Activated CD4-positive, alpha-beta T cell treated with anti-CD3 and anti-CD28 coated beads for 1 hour (primary cell): ENCODE results near the gene VAPB.

Experiments
- DNase-seq: peaks from one replicate; pipeline ENCODE4 v3.0.0-alpha.2; 2020

The VAPB gene

DNA sequence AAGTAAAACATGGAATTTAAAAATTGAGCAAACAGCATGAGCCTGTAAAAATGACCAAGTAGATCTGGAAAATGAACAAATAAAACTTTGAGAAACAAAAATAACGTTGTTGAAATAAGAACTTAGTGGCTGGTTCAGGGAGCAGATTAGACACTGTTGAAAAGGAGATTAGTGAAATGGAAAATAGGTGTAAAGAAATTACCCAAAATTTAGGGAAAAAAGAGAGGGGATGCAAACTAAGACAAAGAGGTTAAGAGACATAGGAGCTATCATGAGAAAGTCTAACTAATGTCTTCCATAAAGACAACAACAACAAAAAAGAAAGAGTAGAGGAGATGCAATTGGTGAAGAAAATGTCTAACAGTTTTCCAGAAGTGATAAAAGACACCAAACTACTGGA lies 97.2 kb downstream of the VAPB start:
- DNase-seq, result no peak

DNA sequence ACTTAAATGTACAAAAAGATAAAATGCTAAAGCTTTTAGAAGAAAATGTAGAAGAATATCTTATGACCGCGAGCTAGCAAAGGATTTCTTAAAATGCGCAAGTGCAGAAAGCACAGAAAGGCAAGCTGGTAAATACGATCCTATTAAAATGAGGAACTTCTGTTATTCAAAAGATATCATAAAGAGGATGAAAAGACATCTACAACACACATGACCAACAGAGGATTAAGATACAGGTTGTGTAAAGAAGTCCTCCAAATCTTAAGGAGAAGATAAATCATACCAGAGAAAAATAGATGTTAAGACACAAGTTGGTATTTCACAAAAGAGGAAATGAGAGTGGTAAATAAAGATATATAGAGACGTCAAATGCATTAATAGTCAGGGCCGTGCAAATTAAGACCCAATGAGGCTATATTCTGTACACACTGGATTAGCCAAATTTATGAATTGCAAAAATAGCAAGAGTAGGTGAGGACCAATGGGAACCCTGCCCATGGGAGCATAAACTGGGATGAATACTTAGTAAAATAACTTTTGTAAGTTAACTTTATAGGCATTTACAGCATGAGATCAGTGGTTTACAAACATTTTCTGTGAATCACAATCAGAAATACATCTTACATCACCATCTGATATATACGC lies 103.2 kb downstream of the VAPB start:
- DNase-seq, result no peak

DNA sequence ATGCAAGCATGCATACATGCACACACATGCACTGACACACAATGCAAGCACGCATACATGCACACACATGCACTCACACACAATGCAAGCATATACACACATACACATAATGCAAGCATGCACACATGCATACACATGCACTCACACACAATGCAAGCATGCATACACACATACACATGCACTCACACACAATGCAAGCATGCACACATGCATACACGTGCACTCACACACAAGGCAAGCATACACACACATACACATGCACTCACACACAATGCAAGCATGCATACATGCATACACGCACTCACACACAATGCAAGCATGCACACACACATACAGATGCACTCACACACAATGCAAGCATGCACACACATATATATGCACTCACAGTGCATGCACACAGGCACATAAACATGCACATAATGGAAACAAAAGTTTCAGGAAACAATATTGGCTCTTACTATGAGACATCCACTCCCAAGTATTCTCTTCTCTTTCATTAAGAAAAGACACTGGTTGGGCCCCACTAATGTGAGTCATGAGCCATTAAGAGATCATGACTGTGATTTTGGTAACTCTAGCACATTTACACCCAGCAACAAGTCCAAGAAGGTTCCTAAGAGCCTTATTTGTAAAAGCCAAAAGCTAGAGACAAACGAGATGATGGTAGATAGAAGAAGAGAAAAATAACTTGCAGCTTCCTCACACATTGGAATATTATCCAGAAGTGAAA lies 103.9 kb downstream of the VAPB start:
- no peak for DNase-seq

DNA sequence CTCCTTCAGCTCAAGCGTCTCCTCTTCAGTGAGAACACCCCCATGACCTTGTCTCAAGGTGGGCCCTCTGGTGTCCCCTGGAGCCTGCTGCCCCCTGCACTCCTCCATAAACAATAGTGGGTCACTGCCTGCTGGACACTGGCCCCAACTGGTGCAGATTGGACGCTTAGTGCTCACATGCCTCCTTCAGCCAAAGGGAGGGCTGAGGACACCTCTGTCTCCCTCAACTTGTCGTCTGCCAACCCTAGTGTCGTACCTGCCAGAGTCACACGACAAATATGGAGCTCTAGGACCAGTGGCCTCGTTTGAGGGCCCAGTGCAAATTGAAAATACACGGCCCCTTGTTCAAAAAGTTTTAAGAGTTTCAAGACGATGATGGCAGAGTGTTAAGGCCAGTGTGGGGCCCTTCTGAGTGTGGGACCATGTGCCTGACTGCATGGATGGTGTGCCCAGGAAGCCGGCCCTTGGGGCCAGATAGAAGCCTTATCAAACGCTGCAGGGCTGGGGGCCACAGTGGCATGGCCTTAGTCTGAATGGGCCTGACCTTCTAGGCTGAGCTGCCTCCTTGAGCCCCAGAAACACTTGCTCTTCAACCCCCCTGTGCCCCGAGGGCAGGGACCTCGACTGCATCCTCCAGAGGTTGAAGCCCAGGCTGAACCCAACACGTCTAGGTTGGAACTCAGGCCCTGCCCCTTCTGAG lies 106.0 kb downstream of the VAPB start:
- DNase-seq, result no peak

DNA sequence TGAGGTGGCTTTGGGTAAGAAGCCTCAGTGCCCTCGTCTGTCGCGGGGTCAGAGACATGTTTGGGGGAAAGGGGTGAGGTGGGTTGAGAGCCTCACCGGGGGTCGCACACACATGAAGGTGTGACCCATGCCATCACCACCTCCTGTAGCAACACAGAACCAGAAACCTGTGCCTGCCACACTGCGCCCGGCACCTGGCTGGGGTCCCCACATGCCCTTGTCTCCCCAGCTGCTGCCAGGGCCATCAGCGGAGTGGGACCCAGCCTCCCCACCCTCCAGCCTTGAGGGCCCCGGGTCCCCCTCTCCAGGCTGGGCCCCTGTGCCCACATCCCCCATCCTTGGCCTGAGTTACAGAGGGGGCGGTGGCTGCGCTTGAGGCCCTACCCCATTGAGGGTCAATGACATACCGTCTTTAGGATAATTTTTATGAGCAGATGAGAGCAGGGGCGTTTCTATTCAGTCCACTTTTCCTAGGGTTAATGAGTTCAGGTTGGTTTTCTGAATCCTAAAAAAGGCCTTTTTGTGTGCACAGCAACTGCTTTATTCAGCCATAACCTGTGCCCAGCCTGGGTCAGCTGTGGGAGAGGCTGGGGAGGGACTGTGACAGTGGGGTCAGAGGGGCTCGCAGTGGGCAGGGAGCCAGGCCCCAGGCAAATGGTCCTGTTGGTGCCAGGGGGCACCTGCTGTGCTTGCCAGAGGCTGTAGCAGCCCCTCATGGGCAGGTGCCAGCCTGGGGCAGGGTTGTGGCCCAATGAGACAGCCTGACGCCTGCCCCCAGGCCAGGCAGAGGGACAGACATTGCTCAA lies 106.8 kb downstream of the VAPB start:
- no peak for DNase-seq

DNA sequence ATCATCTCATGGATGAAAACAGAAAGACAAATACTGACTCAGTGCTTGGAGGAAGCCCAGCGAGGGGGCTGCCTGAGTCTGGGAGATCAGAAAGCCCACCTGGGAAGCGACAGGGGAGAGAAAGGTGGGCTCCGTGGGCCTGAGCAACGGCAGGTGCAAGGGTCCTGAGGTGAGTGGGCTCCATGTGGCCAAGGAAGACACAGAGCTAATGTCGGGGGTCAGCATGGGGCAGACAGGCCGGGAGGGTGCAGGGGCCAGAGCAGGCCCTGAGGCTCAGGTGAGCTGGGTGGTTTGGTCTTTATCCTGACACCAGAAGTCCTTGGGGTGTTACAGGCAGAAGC lies 107.4 kb downstream of the VAPB start:
- no peak for DNase-seq

DNA sequence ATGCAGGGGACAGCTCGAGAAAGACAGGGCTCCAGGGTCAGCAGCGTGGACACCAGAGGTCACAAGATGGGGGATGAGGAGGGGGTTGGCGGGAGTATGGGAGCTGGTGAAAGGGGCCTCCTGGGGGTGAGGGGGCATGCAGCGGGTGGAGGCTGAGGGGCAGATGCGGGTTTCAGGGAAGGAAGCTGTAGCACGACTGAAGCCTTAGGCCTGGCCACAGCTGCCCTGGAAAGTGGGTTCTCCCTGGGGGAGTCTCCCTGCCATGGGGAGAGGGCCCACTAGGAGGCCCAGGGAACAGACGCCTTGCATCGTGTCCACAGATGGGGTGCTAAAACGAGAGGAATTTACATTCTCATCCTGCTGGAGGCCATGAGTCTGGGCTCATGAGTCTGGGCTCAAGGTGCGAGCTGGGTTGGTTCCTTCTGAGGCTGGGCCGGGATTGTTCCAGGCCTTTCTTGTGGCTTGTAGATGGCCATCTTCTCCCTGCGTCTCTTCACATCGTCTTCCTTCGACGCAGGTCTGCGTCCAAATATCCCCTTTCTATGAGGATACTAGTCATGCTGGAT lies 108.1 kb downstream of the VAPB start:
- DNase-seq, result no peak

DNA sequence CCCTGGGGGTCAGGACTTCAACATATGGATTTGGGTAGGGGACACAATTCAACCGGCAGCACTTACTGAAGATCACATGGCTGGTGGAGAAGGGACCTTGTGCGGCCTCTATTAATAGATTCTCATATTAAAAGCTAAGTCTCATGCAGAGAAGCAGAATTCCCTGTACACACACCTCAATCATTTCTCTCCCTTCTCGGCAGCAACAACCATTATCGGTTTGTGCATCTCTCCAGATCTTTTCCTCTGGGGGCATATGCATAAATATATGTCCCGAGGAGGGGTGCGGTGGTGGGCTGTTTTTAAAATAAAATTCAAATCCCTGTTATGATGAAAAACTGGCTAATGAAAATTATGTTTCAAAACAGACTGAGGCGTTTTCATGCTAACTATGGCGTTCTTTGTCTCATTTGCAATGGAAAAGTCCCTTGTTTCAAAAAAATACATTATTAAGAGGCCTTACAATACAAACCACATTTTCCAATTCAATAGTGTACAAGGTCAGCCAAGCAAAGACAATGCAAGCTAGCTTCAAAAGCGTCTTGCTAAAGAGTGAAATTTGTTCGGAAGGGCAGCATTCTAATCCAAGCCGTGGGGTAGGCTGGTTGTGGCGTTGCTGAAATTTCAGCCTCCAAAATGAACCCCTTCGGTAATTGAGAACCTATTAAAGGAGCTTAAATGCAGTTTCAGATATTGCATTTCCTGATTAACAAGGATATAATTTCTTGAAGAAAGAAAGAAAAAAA lies 108.9 kb downstream of the VAPB start:
- no peak for DNase-seq

DNA sequence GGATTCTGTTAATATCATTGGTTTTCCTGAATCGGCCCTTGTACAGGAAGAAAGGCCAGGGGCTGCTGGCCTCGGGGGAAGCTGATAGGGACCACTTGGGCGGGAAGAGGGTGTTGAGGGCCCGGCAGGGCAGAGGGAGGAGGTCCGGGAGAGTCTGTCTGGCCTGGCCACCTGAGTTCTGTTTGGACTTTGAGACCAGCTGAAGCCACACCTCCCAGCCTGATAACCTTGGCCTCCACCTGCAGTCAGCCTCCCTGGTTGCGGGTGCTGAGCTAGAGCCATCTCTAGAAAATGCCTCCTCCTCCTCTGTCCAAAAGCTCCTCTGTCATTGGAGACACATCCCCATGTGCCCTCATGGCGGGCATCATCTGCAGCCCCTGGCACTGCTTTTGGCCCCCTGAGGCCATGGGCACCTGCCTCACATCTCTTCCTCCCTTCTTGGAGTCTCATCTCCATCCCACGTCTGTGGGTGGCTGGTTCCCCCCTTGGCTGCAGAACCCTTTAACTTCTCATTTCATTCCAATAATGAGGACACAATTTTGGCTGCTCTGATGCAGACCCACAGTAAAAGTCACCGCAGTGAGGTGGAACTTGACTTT lies 109.5 kb downstream of the VAPB start:
- no peak for DNase-seq

DNA sequence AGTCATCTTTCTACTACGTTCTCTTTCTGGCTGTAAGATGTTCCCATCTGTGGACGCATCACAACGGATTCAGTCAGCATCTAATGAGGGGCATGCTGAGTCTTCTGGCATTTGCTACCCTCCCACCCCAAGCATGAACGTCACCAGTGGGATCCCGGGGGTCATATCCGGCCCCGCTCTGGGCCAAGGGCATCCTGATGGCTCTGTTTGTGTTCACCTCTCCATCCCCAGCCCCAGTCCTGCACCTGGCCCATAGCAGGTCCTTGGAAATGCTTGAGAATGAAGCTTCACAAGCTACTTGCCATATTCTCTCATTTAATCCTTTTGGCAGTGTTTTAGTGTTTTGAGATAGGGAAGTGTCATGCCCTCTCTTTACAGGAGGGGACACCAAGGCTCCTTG lies 111.2 kb downstream of the VAPB start:
- DNase-seq, result no peak
